Stimulated activated CD4-positive, alpha-beta T cell treated with anti-CD3 and anti-CD28 coated beads, Interleukin-2, amount 100 ng/mL, for 4 hours (primary cell): Measurements from ENCODE around the gene HIVEP2.

Experiments used
- DNase-seq: peaks from one replicate; pipeline ENCODE4 v3.0.0-alpha.2; 2020; ENCODE audit warnings: low read depth

Gene HIVEP2

DNA sequence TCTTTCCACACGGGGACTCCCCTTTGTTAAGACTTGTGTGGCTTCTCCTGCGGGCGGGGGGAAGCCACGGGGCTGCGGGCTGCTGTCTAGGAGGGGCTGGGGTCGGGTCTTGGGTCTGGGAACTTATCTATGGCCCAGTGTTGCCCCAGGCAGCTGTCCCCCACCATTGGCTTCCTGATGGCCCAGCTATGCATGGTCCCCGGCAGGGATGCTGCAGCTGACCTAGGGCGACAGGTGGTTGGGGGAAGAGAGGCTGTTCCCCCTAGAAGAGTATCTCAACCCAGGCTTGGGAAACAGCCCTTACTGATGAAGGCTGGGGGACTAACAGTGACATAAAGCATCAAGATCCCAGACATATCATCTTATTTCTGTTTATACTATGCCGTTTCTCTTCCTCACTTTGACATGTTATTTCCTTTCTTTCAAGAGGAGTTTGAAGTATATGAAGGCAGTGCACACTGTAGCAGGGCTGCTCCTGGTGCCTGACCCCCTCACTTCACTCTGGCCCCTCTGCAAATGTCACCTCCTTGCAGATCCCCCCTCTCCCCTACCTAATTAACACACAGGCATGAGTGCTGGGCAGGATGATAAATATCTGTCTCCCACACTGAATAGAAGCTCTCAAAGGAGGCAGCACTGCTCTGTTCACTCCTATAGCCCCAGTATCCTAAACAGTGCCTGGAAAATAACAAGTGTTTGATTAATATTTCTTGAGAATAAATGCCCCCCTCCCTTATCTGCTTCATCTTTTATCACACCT is 87.0 kb downstream of the HIVEP2 start:
- no peak for DNase-seq

DNA sequence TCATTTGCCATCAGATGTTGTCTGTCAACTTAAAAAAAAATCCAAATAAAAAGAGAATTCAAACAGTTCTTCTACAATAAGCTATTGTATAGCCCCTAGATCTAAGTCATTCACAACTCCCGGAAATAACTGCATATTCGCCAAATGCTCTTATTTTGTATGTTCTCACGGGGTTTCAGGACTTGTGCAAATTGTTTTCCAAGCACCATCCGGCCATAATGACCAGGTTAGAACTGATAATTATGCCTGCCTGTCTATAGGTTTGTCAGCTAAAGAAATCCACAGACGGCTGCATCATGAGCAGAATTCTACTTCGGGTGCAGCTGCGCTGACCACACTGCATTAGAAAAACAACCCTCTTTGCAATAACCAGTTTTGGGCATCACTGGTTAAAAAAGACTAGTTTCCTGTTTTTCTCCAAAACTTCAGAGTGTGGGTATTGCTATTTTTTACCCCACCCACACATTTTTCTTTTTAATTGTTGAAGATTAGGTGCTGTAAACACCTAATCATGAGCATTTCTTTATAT is 87.7 kb downstream of the HIVEP2 start:
- DNase-seq, result no peak

DNA sequence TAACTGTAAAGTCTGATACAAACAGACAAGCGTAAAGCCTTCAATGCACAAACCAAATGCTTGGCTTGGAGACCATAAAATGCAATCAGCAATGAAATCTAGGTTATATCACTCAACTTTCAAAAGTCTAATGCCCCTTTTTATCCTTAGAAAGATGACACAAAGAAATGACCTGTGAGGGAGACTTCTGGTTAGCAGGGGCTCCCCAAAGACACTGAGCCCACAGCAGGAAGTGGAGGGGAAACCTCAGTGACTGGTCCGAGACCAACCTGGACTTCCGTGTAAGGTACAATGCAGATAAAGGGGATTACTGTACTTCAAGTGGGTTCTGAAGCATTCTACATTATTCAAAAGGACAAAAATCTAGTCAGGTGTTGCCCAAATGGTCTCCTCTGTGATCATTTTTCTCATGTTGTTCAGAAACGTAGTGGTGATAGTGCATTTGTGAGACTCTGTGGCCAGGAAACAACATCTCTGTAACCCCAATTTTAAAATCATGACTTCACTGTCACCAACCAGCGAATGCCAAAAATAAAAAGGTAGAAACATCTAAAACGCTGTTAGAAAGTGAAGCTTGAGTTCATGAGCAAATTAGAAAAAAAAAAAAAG is 88.2 kb downstream of the HIVEP2 start:
- no peak for DNase-seq

DNA sequence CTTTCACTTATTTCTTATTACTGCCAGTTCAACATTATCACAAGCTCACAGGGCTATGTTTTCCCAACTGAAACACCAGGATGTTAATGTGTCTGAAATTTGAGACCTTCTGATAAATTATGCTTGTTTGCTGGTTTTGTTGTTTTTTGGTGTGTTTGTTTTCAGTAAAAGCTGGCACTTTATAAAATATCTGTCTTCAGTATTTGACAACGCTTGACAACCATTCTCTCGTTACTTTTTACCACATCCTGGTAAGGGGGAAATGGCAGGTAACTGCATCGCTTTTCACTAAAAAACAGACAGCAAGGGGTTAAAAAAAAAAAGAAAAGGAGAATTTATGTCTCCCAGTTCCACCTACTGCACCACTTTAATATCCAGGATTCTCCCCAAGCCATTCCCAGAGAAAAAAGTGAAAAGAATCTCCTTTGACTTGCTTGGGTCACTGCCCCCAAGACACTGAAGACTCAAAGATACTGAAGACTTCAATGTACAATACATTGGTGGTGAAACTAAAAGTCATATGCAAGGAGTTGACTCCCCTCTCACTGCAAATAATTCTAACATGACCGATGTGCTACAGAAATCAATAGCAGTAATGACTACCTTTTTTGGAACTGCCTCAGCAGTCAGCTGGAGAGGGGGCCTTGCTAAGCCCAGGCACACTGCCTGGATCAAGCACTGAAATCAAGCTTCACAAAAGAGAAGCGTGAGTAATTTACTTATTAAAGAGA is 88.9 kb downstream of the HIVEP2 start:
- DNase-seq, result no peak

DNA sequence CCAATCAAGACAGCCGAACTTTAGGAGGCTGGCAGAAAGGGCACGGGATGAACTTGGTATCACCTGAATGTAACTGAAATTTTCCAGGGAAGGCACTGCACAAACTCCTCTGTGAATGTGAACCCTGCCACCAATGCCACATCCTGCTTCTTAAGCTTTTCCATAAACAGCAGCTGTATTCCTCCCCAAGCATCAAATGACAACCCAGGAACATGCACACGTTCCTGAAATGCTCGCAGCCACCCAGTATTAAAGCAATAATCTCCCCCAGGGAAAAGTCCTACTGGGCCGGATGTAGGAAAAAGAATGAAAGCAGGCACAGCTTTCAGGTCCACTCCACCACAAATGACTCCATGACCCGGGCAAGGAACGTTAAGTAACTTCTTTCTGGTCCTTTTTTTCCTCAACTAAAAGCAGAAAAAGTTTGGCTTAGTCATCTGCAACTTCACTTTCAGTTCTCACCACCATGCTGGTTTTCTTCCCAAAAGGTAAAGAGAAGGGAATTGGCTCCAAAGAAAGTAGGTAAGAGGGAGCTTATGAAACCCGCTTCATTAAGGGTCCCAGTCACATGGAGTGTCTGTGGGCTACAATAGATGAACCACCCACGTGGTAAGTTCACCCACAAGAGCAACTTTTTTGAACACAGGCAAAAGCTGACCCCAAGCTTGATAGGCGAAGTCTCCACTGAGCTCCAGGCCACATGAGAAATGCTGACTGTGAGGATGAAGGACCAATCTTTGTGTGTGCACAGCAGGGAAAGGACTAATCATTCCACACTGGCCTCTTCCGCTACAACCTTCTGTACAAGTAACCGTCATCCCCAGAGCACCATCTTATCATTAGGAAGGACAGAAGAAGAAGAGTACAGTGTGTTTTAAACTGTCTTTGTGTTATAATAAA is 90.1 kb downstream of the HIVEP2 start:
- DNase-seq, result no peak

DNA sequence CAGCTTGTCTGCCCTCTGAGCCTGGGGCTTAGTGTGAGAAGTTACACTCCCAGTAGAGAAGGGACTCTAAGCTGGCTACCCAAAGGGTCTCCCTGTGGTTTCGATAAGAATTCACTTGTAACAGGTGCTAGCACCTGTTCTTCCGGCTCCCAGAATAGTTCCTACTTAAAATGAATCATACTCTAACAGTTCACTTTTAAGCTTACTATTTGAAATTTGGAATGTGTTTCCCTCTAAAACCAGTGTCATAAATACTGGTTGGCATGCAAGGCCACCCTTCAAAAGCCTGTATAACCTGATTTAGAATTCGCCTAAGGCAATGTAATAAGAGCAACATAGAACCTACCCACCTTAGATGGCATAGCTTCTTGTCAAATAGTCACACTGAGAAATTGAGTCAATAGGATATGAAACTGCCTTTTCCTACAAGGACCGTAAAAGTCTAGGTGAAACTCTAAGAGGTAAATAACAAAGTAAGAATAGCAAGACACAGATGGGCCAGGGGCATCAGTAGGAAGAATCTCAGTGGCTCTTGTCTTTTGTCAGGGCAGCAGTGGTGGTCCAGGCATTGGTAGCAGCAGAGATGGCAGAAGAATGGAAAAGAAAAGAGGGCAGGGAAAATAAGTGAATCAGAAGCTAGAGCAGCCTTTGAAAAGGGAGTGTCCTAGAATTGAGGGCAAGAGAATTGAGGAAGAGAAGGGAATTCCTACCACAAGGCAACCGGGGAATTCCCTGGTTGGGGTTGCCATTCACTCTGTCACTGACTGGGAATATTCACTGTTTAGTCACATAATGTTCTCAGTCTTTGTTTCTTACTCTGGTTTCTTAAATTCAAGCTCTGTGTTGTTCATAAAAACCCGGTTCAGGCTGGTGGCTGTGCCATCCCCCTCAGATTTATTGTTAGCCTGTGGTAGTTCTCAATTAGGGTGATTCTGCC is 91.5 kb downstream of the HIVEP2 start:
- no peak for DNase-seq

DNA sequence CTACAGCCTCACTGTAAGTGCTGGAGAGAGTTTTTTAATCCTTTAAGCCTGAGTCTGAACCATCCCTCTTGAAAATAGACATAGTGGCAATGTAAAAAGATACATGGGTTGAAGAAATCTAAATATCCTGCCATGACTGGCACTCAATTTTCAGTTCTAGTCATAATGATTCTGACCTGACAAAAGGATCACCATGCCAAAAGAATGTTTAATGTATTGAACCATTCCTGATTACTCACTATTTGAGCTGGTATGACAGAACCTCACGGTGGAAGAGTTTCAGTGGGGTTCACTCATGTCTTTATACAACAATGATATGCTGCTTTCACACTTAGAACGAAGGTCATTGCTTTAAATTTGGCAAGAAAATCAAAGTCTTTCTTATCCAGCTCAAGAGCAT is 93.4 kb downstream of the HIVEP2 start:
- DNase-seq, result no peak

DNA sequence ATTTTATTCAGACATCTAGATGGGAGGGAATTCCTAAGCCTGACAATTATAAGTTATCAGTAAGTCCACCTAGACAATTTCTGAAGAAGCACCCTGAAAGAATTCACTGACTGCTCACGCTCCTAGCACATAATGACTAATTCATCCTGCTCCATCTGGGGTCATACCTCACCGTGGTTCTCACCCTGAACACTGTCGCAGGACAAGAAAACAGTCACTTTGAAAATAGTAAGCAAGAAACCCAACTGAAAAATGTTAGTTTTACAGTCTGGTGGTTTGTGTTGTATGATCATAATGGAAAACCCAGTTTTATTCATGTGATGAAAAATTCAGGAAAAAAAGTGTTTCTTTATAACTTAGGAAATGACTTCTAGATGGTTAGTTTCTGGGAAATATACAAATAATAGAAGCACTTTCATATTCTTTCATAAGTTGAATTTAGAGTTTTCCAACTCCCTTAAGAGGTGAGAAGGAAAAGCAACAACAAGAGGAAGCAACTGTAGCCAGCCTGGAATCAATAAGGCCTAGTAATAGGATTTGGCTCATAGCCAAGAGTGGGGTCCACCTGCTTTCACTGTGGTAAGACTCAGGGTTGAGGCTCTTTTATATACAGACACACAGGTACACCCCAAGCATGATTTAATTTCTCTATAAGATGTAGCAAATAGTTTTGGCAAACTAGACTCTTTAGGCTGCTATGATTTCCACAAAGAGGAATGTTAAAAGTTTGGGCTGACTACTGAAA is 94.1 kb downstream of the HIVEP2 start:
- peak; percentile 47 for DNase-seq

DNA sequence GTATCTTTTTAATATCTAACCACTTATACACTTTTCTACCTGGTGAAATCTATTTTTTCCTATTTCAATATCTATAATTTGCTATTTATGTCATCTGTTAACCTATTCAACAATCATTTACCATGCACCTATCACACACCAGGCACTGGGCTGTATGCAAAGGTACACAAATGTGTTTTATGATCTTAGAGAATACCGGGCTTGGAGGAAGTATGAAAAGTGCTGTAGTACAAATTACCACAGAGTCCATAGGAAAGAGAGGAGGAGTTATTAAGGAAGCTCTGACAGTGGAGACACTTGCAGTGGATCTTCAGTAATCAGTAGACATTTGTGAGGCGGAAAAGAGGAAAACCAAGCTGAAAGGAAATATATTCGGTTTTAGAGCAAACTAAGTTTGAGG is 96.0 kb downstream of the HIVEP2 start:
- no peak for DNase-seq

DNA sequence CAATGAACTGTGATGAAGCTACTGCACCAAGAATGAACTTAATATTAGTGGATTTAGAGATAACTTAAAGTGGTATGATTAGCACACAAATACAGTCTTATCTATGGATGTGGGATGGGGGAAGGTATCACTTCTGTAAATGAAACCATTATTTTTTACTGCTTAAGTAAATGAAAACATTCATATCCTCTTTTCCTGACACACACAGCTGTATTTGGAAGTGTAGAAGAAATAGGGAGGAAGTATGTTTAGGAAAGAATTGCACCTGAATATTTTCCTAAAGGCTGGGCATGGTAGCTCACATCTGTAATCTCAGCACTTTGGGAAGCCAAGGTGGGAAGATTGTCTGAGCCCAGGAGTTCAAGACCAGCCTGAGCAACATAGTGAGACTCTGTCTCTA is 96.8 kb downstream of the HIVEP2 start:
- no peak for DNase-seq

DNA sequence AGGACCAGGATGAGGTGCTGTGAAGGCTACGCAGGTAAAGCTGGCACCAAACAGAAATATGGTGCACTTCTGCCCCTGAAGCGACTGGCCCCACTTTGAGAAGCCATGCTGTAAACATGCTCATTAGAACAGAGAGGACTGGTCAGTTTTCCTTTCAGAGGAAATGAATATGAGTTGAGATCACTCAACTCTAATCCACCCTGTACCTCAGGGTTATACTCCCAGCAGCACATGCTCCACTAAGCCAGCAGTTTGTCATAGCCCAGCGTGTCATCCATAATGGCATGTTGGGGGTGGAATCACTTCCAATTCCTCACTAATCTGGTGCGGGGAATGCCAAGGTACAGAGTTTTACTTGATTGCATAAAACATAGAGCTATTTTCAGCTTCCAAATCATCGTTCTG is 98.1 kb downstream of the HIVEP2 start:
- DNase-seq, result no peak

DNA sequence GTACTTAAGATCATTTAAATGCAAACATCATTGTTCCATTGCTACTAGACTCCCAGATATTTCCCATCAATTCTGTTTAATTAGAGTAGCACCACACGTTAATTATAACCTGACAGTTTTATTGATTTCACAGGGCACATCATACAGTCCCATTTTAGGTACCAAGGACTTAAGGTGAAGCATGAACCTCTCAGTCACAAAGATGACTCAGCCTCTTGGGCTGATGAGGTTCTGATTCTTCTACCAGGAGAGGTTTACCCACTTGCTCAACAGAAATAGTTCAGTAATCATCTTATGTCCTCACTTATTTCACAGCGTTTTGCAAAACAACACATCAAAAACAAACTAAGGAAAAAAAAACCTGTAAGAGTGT is 98.5 kb downstream of the HIVEP2 start:
- peak; percentile 33 for DNase-seq

DNA sequence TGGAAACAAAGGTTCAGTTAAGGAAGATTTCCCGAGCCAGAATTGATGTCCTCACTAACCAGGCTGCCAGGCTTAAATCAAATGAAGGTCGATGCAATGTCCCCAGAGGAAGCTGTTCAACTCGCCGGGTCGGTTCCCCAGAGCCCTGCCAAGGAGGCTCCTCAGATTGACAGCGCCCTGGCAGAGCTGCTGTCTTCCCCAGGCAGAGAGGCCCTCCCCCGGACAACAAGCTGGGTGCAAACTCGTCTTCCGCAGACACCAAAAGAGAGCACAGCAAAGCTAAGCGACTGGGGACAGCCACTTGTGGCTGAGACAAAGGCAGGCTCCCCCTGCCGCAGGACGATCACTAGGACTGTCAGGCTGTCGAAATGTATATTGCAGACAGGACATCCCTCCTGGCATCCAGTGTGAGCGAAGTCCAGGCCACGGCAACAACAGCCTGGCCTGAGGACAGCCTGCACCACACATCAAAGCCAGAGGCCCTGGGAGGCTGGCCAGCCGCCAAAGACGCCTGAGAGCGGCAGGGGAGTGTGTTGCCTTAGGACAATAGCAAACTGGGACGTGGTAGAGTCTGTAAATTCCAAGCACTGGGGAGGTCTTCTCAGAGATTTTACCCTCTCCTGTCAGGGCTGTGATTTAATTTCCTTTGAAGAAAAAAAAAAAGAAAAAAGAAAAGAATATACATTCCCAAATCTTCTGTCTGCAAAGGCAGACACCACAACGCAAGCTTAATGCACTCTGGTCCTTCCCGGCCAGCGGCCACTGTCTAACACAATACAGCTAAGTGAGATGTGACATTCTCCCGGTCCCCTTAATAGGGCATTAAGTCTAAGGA is 99.1 kb downstream of the HIVEP2 start:
- no peak for DNase-seq

DNA sequence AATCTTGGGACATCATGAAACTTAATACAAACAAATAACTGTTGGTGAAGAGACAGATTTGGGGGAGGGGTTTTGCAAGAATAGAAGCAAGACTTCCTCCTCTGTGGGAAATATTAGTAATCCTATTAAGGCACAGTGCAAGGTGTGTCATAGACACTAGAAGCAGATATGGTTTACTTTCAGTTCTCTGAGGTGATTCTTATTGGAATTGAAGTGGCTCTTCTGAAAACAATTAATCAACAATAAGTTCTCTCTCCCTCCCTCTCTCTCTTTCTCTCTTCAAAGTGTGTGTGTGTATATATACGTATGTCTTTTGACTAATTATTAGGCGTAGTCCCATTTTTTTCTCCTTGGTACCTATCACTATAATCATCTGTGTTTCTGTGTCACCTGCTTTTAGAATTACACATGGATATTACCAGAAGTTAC is 99.8 kb downstream of the HIVEP2 start:
- DNase-seq, result no peak

DNA sequence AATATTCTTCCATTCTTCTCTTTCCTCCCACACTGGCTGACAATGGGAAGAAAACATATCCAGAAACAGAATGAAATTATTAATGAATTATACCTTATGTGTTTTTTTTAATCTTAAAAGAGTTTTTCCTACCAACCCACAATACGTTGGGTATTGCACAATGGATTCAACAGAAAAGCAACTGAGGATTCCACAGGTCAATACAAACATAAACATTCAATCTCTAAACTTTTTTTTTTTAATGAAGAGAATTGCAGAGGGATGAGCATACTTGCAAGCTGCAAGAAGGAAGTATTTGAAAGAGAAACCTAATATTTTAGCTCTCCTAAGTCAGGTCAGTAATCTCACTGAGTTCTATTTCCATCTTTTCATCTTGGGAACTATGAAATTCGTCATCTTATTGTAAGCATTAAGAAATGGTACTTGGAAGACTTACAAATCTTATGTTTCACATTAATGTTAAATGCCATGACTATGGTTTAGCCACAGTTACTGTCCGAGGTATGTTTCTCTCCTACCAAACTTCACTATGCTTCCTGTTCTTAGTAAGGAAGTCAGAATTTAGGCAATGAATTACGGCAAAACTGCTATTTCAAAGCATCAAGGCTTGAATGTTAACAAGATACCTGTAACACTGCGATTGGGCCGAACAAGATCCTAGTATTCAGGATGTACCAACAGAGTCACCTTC is 100.8 kb downstream of the HIVEP2 start:
- DNase-seq, result no peak

DNA sequence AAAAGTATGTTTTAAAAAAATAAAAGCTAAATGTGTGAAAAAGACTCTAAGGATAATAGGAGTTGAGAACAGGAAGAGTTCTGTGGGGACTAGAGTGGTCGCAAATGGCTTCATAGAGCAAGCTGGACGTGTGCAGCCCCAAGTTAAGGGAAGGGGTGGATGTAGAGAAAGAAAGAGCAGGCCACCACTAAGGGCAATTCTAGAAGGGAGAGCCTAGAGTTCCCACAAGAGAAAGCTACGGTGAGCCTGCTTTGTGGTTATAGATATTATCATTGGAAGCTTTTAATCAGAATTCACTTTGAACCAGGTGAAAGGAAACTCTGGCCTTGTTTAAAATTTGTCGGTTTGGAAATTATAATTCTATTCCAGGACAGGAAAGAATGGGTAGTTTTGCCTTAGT is 101.6 kb downstream of the HIVEP2 start:
- DNase-seq, result no peak

DNA sequence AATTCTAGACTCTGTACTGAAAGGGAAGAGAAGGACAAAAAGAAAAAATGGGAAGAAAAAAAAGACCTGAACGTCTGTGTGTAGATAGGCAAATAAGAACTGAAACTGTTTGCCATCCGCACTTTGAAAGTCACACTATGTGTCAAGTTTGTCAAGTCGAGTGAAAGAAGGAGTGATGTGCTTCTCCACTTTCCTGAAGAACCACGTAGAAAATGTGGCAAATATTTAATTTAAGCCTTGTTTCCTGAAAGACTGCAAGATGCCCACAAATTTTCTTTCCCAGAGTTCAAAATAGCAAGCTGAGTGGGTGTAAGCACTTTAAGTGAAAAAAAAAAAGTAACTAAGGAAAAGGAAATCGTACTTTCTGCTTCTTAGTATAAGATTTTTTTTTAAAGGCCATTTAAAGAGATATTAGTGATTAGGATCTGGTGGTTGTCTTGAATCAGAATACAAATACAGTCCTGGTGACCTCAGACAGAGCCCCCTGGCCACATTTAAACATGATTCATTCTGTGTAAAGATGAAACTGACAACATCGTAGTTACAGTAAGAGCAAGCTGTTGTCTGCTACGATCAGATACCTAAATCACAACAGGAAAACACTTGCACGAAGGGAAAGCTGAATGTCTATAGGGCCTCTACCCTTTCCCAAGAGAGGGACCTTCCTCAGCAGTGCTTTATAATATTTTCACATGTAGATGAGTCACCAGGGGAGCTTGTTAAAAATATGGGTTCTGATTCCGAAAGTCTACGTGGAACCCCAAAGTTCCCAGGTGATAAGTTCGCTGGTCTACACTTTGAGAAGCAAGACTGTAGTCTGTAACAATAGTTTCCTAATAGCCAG is 102.3 kb downstream of the HIVEP2 start:
- DNase-seq, result no peak

DNA sequence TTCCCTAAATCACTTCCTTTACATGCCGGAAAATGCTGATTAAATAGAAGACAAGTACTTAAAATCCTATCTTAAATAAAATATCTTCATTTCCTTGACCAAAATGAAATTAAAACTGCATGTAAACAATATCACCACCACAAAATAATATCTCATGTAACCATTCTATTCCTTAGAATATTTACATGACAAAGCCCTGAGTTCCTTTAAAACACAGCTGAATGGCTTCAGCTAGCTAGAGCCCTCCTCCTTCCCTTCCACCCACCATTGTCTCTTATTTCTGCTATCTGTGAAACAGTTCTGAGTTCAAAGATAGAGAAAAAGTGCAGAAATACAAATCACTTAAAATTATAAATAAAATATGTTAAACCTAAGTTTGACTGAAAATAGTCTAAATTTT is 103.1 kb downstream of the HIVEP2 start:
- DNase-seq, result no peak
